GM15510 (cell line): ENCODE results near the gene FFAR2.

Source experiments
- POLR2A ChIP-seq: IDR thresholded peaks from 3 replicates; pipeline ENCODE4 v1.6.1; 2011; ENCODE audit warnings: borderline replicate concordance; ENCODE audit not compliant: insufficient read length; ENCODE audit errors: extremely low read depth

The FFAR2 gene

GRCh38 chr19:35417713-35418534 lies 30.1 kb upstream of the FFAR2 start:
- no peak for TF ChIP-seq POLR2A

GRCh38 chr19:35419046-35419445 lies 29.0 kb upstream of the FFAR2 start:
- TF ChIP-seq POLR2A: no peak

- TF ChIP-seq POLR2A: no peak
These were observed 28.3 kb upstream of the FFAR2 start for GRCh38 chr19:35419805-35420204.

GRCh38 chr19:35421362-35421761 lies 26.7 kb upstream of the FFAR2 start:
- TF ChIP-seq POLR2A: no peak

- TF ChIP-seq POLR2A: no peak
These were observed 22.4 kb upstream of the FFAR2 start for GRCh38 chr19:35425682-35426081.

- TF ChIP-seq POLR2A: no peak
These were observed 20.9 kb upstream of the FFAR2 start for GRCh38 chr19:35427187-35427586.

- no peak for TF ChIP-seq POLR2A
These were observed 18.2 kb upstream of the FFAR2 start for GRCh38 chr19:35429698-35430408.

GRCh38 chr19:35430409-35431144 lies 17.5 kb upstream of the FFAR2 start:
- no peak for TF ChIP-seq POLR2A

- no peak for TF ChIP-seq POLR2A
These were observed 16.8 kb upstream of the FFAR2 start for GRCh38 chr19:35431145-35431807.

GRCh38 chr19:35432911-35433310 lies 15.1 kb upstream of the FFAR2 start:
- no peak for TF ChIP-seq POLR2A

- TF ChIP-seq POLR2A: no peak
These were observed 14.6 kb upstream of the FFAR2 start for GRCh38 chr19:35433448-35433847.

GRCh38 chr19:35435896-35436295 lies 12.2 kb upstream of the FFAR2 start:
- TF ChIP-seq POLR2A: no peak

GRCh38 chr19:35436477-35437405 lies 11.3 kb upstream of the FFAR2 start:
- TF ChIP-seq POLR2A: no peak
